Body of pancreas (tissue), 4 donors: Measurements from ENCODE around the gene MYO5A.

Experiments
- POLR2A ChIP-seq, 3 donors: fragments of 450-650 bp; IDR thresholded peaks; one replicate each; pipeline ENCODE4 v1.6.1; 2016; ENCODE audit warnings: antibody characterized with exemption in 3 of 3, mild to moderate bottlenecking in 2 of 3
- TF ChIP-seq, protein P1 (sequence below), 7 experiments: fragments of 450-650 bp in 4 of 7; fragments of 200-600 bp in 3 of 7; sonication (generic) in 3 of 7; IDR thresholded peaks; one replicate each; pipeline ENCODE4 v1.5.1; 2016 to 2019; ENCODE audit warnings: antibody characterized with exemption in 7 of 7

DNA sequence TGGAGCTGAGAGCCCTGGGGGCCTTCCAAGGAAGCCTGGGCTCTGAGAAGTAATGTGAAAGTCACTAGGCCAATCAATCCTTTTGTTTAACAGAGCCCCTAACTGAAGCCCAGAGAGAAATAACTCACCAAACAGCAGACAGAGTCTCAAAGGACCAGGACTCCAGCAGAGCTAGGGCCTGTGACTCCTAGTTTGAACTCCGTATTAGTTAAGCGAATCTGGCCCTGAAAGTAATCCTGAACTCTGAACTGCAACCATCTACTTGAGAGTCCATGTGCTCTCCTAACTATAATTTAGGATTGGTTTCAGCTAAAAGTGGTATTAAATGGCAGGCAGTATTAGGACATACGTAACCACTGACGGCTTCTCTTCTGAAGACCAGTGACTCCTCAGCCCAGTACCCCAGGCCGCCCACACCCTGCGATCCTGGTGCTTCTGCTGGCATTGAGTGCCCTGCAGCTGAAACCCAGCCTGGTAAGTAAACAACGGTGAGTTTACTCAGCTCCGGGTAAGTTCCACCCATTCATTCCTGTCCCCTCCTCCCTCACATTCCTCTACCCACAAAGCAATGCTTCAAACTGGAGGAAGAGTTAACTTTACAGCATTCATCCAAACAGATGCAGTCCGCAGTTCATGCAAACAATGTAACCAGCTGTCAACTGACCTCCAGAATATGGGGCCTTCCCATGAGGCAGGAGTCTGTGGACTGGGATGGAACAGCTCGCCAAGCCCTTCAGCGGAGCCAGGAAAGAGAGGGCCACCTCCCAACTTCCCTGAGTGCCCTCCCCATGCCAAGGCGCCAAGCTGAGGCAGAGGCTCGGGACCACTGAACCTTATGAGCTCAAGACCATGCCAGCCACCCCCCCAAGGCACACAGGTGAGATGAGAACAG, 240.4 kb downstream of the MYO5A start:
- TF ChIP-seq POLR2A (IDR thresholded peaks at IDR 0.05), result peak in 2 of 3 donors; percentile 37 to 38
- TF ChIP-seq, protein P1, sequence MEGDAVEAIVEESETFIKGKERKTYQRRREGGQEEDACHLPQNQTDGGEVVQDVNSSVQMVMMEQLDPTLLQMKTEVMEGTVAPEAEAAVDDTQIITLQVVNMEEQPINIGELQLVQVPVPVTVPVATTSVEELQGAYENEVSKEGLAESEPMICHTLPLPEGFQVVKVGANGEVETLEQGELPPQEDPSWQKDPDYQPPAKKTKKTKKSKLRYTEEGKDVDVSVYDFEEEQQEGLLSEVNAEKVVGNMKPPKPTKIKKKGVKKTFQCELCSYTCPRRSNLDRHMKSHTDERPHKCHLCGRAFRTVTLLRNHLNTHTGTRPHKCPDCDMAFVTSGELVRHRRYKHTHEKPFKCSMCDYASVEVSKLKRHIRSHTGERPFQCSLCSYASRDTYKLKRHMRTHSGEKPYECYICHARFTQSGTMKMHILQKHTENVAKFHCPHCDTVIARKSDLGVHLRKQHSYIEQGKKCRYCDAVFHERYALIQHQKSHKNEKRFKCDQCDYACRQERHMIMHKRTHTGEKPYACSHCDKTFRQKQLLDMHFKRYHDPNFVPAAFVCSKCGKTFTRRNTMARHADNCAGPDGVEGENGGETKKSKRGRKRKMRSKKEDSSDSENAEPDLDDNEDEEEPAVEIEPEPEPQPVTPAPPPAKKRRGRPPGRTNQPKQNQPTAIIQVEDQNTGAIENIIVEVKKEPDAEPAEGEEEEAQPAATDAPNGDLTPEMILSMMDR (IDR thresholded peaks at IDR 0.05), result no peak
